Stimulated activated CD4-positive, alpha-beta T cell treated with anti-CD3 and anti-CD28 coated beads, Interleukin-2, amount 100 ng/mL, for 4 hours (primary cell): ENCODE data around the gene SNAPIN.

ENCODE experiments used
- DNase-seq: peaks from one replicate; pipeline ENCODE4 v3.0.0-alpha.2; 2020; ENCODE audit warnings: low read depth

The SNAPIN gene

DNA sequence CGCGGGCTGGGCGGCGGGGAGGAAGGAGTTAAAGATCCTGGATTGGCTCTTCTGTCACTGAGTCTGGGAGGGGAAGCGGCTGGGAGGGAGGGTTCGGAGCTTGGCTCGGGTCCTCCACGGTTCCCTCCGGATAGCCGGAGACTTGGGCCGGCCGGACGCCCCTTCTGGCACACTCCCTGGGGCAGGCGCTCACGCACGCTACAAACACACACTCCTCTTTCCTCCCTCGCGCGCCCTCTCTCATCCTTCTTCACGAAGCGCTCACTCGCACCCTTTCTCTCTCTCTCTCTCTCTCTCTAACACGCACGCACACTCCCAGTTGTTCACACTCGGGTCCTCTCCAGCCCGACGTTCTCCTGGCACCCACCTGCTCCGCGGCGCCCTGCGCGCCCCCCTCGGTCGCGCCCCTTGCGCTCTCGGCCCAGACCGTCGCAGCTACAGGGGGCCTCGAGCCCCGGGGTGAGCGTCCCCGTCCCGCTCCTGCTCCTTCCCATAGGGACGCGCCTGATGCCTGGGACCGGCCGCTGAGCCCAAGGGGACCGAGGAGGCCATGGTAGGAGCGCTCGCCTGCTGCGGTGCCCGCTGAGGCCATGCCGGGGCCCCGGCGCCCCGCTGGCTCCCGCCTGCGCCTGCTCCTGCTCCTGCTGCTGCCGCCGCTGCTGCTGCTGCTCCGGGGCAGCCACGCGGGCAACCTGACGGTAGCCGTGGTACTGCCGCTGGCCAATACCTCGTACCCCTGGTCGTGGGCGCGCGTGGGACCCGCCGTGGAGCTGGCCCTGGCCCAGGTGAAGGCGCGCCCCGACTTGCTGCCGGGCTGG is 20.2 kb downstream of the SNAPIN start, which contains the start of gene NPR1:
TSS of gene NPR1 (plus strand) at position 170 of the 818 bp plus-strand sequence. CDS start at position 591, 421 bp downstream.
- DNase-seq, result no peak

DNA sequence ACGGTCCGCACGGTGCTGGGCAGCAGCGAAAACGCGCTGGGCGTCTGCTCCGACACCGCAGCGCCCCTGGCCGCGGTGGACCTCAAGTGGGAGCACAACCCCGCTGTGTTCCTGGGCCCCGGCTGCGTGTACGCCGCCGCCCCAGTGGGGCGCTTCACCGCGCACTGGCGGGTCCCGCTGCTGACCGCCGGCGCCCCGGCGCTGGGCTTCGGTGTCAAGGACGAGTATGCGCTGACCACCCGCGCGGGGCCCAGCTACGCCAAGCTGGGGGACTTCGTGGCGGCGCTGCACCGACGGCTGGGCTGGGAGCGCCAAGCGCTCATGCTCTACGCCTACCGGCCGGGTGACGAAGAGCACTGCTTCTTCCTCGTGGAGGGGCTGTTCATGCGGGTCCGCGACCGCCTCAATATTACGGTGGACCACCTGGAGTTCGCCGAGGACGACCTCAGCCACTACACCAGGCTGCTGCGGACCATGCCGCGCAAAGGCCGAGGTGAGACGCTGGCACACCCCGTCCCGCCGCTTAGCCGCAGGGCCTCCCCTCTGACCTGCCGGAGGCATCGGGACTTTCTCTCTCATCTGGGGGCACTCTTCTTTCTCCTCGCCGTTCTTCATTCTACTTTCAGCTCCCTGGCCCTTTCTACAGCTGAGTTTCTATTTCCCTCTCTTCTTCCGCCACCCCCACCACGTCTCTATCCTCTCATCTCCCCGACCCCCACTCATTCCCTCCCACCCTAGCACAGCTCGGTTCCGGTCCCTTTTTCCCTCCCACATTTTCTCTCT is 21.0 kb downstream of the SNAPIN start:
- no peak for DNase-seq

DNA sequence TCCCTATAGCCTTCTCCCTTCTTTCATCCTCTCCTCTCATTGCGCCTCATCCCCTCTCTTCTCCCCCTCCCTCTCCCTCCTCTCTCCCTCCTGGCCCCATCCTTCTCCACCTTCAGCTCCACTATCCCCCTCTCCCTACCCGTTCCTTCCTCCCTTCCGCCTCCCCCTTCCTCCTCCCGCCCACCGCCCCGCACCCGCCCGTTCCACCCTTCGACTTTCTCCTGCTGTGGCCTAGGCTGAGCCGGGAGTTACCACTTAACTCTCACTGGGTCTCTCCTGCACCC is 21.6 kb downstream of the SNAPIN start:
- DNase-seq, result no peak

DNA sequence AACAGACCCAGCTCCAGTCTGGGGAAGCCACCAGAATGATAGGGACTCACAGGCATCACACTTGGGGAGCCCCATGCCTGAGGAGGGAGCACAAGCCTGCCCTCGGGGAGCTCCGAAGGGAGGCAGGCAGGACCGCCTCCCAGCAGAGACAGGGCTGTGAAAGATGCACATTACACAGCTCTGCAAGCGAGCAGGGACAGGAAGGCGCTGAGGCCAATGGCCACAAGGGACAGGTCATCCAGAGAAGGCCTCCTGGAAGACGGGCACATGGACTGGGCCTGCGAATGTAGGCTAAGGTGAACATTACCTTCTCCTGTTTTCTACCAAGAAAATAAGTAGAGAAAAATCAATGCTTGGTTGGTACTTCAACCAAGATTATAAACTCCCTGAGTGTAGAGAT is 24.2 kb downstream of the SNAPIN start:
- no peak for DNase-seq

DNA sequence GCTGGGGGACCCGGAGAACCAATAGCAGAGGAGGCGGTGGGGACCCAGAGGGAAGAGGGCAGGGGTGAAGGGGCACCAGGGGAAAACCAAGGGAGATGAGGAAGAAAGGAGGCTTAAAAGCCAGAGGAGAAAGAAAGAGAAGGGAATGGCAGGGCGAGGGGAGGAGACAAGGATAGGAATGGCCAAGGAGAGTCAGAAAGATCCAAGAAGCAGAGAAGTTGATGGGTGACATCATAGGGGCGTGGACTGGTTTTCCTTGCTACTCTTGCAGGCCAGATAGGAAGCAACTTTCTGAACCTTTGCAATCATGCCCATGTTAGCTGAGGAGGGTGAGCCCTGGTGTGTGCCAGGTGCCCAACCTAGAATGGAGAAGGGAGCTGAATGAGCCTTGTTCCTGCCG is 25.4 kb downstream of the SNAPIN start:
- no peak for DNase-seq

DNA sequence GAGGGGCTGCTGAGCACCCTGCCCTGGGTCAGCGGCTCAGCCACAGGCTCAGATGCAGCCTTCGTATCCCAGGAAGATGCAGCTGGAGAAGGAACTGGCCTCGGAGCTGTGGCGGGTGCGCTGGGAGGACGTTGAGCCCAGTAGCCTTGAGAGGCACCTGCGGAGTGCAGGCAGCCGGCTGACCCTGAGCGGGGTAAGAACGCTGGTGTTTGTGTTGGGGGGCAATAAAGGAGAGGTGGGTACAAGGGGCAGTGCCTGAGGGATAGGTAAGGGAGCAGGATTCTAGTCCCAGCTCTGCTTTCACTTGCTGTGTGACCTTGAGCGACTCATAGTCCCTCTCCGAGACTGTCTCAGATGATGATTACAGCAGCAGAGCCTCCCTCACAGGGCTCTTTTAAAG is 26.4 kb downstream of the SNAPIN start:
- DNase-seq, result no peak

DNA sequence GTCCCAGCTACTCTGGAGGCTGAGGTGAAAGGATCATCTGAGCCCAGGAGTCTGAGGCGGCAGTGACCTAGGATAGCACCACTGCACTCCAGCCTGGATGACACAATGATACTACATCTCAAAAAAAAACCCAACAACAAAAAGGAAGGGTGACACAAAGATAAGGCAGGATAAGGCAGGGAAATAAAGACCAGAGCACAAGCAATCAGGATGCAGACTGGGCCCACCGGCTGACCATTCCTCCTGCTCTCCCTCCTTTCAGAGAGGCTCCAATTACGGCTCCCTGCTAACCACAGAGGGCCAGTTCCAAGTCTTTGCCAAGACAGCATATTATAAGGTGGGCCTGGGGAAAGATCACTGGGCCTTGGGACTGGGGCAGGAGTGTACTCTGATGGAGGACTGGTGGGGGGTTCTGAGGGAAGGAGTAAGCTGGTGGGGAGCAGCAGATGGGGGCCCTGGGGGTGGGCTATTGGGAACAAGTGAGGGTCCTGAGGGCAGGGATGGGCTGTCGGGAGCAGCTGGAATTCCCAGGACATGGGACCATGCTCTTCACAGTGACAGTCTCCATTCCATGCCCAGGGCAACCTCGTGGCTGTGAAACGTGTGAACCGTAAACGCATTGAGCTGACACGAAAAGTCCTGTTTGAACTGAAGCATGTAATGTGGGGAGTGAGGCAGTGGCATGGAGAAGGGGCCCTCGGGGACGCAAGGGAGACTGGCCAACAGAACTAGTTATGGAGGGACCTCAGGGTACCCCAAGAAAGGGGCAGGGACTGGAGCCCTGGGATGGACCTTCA is 27.2 kb downstream of the SNAPIN start:
- no peak for DNase-seq

DNA sequence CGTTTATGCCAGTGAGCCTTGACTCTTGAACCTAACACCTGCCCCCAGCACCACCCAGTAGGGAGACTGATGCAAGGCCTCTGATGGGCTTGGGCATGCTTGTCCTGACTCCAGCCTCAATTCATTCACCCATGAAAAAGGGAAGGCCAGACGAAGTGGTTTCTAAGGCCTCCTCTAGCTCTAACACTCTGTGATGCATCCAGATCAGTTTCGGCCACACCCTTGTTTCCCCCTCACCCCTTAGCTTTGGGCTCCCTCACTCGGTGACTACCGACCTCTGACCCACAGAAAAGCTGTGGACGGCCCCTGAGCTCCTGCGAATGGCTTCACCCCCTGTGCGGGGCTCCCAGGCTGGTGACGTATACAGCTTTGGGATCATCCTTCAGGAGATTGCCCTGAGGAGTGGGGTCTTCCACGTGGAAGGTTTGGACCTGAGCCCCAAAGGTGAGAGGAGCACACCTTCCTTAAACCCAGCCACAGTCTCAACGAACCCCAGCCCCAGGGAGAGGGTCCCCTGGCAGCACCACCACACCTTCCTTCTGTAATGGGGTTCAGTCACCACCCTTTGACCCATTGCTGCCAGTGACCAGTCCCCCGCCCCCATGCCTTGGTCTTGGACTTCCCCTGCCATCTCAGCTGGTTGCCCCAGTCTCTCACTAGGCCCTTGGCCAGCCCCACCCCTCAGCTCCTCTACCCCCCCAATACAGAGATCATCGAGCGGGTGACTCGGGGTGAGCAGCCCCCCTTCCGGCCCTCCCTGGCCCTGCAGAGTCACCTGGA is 29.0 kb downstream of the SNAPIN start:
- DNase-seq, result no peak

DNA sequence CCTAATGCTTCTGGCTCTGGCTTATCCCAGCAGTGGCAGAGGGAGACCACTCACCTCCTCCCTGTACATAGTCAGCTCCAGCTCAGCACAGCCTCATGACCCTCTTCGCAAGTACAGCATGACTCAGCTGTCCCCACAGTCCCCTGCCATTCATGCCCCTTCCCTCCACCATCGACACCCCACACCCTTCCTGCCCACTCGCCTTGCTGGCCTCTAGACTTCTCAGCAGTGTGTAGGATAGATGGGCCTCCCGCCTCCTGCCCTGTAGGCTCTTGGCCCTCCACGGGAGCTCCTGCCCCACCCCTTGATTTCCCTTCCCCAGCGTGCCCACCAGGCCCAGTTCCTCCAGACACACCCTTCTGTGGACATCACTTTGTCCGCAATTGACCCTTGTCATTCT is 29.8 kb downstream of the SNAPIN start:
- DNase-seq, result no peak

DNA sequence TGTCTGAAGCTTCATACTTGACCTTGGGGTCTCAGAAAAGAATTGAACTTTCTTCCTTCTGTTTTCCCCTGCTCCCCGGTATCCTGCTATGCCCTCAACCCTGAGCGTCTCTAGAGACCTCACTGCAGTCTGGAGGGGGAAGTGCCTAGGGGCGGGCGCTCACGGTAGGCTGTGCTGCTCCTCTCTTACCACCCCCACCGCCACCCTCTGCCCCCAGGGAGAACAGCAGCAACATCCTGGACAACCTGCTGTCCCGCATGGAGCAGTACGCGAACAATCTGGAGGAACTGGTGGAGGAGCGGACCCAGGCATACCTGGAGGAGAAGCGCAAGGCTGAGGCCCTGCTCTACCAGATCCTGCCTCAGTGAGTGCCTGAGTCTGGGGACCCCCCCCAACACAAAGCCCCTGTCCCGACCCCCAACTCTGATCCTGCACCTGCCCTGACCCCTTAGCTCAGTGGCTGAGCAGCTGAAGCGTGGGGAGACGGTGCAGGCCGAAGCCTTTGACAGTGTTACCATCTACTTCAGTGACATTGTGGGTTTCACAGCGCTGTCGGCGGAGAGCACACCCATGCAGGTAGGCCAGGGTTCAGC is 30.3 kb downstream of the SNAPIN start:
- DNase-seq, result no peak

DNA sequence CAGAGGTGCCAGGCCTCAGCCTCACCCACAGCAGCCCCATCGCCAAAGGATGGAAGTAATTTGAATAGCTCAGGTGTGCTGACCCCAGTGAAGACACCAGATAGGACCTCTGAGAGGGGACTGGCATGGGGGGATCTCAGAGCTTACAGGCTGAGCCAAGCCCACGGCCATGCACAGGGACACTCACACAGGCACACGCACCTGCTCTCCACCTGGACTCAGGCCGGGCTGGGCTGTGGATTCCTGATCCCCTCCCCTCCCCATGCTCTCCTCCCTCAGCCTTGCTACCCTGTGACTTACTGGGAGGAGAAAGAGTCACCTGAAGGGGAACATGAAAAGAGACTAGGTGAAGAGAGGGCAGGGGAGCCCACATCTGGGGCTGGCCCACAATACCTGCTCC is 35.0 kb downstream of the SNAPIN start:
- DNase-seq, result no peak

DNA sequence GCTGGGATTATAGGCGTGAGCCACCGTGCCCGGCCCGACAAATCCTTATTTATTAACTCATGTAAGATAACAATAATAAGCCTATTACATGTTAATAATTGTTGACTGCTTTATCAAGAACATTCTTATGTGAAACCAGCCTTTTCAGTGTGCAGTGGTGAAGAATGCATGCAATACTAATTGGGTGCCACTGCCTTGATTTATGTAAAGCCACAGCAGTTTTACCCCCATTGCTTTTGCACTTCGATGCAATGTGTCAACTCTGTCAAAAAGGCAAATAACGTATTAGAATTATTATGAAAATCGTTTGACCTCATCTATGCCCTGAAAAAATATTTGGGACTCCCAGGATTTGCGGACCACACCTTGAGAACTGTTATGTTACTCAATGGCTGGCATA is 38.2 kb downstream of the SNAPIN start:
- no peak for DNase-seq

DNA sequence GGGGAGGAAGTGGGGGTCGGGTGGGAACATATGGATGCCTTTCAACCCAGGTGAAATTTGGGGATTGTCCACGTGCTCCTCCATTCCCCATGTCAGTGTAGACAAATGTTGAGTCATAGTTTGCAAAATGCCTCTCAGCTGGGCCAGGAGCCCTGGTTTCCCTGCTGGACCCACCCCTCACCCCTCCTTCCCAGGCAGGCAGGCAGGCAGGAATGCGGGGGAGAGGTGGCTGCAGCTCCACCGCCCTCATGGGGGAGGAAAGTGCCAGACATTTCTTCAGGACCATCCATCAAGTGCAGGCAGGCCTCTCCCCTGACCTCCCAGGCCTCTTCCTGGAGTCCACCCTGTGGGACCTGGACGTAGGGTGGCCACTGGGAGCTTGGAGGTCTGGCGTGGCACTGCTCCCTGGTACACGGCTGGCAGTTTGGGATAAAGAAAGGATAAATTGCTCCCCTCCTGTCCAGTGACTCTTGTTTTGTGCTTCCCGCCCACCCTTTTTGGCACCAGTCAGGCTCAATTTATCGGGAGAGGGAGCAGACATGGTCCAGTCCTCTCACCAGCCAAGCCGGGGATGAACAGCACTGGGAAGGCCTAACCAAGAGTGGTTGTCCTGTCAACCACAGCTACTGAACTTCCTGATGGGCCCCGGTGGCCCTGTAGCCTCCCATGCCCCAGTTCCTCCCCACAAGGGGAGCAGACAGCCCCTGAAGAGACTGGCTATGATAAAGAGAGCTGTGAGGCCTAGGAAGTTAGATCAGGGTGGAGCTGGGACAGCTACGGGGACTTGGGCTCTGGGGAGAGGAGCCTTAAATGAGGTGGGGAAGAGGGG is 38.9 kb downstream of the SNAPIN start:
- DNase-seq, result no peak

DNA sequence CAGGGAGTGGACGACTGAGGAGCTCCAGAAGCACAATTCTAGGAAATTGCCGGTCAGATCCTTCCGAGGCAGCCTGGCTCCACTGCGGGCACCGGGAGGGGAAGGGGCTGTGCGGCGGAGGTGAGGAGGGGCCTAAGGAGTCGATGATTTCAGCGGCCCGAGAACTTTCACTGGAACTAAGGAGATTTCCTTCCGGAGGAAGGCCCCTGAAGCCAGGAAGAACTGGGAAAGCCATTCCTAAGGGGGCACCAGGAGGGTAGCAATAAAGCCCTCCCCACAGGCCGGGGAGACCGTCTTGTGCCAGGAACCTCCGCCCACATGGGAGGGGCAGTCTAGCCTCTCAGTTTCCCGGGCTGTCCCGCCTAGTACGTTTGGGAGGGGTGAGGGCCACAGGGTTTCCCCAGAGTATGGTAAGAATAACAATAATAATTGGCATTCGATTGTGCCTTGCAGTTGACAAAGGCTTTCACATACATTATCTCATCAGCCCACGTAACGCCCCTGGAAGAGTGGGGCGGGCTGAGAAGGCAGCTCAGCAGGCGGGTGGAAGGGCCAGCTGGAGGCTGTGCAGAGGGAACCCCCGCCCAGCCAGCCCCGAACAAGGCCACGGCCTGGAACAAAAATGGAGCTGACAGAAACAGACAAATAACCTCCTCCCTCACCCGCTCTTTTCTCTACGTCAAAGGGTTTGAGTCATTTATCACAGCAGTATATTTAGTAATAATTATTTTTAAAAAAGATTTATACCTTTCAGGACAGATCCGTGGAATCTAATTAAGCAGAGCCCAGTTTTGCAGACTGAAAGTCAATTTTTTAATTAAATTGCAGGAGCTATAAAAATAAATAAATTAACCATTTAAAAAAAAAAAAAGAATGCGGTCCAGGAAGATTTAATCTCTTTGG is 39.8 kb downstream of the SNAPIN start:
- no peak for DNase-seq

DNA sequence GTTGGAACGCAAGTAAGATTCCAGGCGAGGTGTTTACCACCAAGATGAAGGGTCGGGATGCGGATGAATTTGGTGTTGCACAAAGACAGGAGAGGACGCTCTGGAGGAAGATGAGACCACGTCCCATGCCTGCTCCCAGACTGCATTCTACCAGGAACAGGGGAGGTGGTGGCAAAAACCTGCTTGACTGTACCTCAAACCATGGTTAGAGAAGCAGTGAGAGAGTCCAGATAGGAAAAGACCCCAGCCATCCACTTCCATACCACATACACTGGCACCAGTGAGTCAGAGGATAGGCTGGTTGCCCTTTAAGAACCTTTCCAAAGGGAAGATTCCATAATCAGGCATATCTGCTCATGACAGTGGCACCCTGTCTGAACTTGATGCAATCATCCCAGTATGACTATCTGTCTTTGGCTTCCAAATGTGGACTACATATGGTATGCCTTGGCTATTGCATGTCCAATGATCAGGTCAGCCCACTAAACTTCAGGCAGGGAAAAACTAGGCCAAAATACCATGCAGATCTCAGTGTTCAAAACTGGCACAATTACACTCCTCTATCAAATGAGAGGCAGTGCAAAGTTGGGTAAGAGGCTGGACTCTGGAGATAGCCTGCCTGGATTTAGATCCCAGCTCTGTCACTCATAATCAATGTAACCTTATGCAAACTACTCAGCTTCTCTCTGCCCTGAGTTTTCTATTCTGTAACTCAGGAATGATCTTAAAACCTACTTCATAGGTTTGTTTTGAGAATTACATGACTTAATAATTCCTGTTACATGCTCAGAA is 40.6 kb downstream of the SNAPIN start:
- no peak for DNase-seq

DNA sequence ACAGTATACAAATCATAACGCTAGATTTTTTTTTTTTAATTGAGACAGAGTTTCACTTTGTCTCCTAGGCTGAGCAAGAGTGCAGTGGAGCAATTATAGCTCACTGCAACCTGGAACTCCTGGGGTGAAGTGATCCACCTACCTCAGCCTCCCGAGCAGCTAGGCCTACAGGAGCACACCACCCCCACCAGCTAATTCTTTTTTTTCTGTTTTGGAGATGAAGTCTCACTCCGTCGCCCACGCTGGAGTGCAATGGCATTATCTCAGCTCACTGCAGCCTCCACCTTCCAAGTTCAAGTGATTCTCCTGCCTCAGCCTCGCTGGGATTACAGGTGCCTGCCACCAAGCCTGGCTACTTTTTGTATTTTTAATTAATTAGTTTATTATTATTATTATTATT is 41.3 kb downstream of the SNAPIN start:
- no peak for DNase-seq

DNA sequence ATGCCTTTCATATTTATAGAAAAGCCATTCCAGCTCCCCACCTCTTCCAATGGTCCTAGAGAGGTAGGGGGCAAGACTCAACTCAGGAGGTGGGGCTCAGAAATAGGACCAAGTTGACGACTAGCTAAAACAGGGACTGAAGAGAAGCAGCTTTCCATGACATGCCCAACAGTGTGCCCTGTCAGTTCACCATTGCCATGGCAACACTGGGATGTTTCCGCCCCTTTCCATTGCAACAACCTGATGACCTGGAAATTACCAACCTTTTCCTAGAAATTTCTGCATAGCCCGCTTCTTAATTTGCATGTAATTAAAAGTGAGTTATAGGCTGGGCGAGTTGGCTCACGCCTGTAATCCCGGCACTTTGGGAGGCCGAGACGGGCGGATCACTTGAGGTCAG is 47.0 kb downstream of the SNAPIN start:
- no peak for DNase-seq

DNA sequence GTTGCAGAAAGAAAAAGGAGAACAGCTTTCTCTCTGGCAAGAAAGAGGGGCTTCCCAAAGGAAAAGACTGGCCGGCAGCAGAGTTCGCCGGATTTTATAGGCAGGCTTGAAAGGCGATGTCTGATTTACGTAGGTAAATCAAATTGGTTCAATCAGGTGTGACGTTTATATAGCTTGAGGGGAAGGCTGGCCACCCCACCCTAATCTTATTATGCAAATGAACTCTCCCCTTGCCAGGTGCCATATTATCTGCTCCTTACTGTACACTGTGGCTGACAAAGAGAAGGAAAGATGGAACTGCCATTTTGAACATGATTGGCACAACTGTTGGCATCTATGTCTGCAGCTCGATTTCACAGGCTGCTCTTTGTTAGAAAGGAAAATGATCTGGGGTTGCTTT is 52.5 kb downstream of the SNAPIN start:
- no peak for DNase-seq
